ENCODE results near the gene OGDHL. TPM values are rescaled to one million over a fixed set of nuclear protein-coding genes. Genes with fewer than 3 reads are reported as not detected.

The OGDHL gene
- total RNA-seq, 2 donors from 2014 or later: not detected

DNA sequence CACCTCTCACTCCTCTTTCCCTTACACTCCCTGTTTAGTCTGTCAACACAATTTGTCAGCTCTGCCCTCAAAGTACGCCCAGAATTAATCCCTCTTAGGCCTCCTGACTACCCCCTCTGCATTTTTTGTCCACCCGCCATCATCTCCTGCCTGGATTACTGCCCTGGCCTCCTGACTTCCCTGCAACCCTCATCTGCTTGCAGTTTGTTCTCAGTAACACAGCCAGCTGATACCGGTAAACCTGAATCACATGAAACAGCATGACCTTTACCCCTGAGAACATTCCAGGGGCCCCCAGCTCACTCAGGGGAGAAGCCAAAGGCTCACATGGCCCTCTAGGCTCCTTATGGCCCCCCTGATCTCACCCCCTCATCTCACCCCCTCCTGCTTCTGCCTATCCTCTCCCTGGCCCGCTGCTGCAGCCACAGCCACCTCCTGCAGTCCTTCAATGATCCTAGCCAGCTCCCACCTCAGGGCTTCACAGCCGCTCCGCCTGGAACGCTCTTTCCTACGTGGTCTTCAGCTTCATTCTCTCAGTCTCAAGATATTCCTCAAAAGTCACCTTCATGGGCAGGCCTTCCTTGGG is 73.8 kb downstream of the OGDHL start:
- Mint-ChIP-seq H3K27ac (no peak overlapping the region), H3K4me3 (no peak overlapping the region), H3K27me3 (peaks cover 58% of the 10 kb centered on the region), H3K36me3 (ENCODE audit: low read depth) (peaks cover 6% of the 10 kb centered on the region), H3K4me1 (peaks cover 2% of the 10 kb centered on the region)
- no peak for ATAC-seq
- no peak for DNase-seq
- H3K9me3 ChIP-seq (ENCODE audit: control insufficient read depth, low read length, poor library complexity, severe bottlenecking): no peaks in the 10 kb centered on the region

DNA sequence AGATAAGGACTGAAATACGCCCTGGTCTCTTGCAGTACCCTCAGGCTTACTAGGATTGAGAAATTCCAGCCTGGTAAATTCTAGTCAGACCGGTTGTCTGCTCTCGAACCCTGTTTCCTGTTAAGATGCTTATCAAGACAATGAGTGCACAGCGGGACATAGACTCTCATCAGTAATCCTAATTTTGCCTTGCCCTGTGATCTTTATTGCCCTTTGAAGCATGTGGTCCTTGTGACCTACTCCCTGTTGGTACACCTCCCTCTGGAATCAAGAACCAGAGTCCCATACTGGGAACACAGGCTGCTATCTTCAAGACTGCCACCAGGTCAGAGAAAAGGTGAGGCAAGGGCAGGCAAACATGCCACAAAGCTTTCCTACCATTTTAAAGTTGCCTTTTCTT is 75.5 kb downstream of the OGDHL start:
- Mint-ChIP-seq H3K4me3 (no peak overlapping the region), H3K27me3 (peaks cover 45% of the 10 kb centered on the region), H3K27ac (no peak overlapping the region), H3K36me3 (ENCODE audit: low read depth) (peaks cover 6% of the 10 kb centered on the region), H3K4me1 (peaks cover 2% of the 10 kb centered on the region)
- no peaks in the 10 kb centered on the region for H3K9me3 ChIP-seq (ENCODE audit: control insufficient read depth, low read length, poor library complexity, severe bottlenecking)
- ATAC-seq: no peak
- no peak for DNase-seq

Other genes starting within 250 kb of the OGDHL start
- gene ERCC6, start 223.2 kb downstream of the OGDHL start, total RNA-seq: 10 to 100 TPM; 29.2 to 38.5 TPM
- not detected for gene SLC18A3, start 152.0 kb downstream of the OGDHL start, total RNA-seq
- gene CHAT, start 148.3 kb downstream of the OGDHL start, total RNA-seq: not detected
- gene C10orf53, start 82.7 kb downstream of the OGDHL start, total RNA-seq: not detected
- 10 to 100 TPM; 24.1 to 27.1 TPM for gene PARG, start 179.7 kb upstream of the OGDHL start, total RNA-seq
- gene TIMM23B, start 179.7 kb upstream of the OGDHL start, total RNA-seq: 10 to 100 TPM; 24.1 to 34.0 TPM
- 10 to 100 TPM; 18.5 to 18.6 TPM for gene AGAP6, start 226.1 kb upstream of the OGDHL start, total RNA-seq

All from T-helper 17 cell (primary cell).